ENCODE data around the gene PCBD1.

Gene PCBD1

GRCh38 chr10:70893227-70894006 is 5.1 kb upstream of the PCBD1 start:
- Histone ChIP-seq H4K20me1 (ENCODE audit: insufficient read depth, low read length) (no peaks in the 10 kb centered on the region), H3K27ac (ENCODE audit: low read length) (no peak overlapping the region), H3K4me2 (ENCODE audit: insufficient read depth, low read length) (no peak overlapping the region), H3K9ac (ENCODE audit: low read depth, low read length) (no peak overlapping the region), H3K36me3 (ENCODE audit: insufficient read depth, low read length) (no peaks in the 10 kb centered on the region), H2AFZ (ENCODE audit: low read depth, low read length) (no peak overlapping the region), H3K4me1 (ENCODE audit: insufficient read depth, low read length) (peaks cover 9% of the 10 kb centered on the region), H3K79me2 (ENCODE audit: insufficient read depth, low read length) (no peaks in the 10 kb centered on the region), H3K27me3 (ENCODE audit: insufficient read depth, low read length, poor library complexity) (no peaks in the 10 kb centered on the region), H3K4me3 (ENCODE audit: low read depth in 1 of 2, low read length in 2 of 2) (no peak overlapping the region), H3K9me3 (ENCODE audit: insufficient read depth, low read length, severe bottlenecking) (no peaks in the 10 kb centered on the region)
- DNase-seq (no peak), ATAC-seq (ENCODE audit: insufficient read depth, low read depth) (no peak)
- no peak for TF ChIP-seq EZH2 (IDR thresholded peaks at IDR 0.05; ENCODE audit: borderline replicate concordance, low read depth, low read length, severe bottlenecking)
- TF ChIP-seq, protein P1, sequence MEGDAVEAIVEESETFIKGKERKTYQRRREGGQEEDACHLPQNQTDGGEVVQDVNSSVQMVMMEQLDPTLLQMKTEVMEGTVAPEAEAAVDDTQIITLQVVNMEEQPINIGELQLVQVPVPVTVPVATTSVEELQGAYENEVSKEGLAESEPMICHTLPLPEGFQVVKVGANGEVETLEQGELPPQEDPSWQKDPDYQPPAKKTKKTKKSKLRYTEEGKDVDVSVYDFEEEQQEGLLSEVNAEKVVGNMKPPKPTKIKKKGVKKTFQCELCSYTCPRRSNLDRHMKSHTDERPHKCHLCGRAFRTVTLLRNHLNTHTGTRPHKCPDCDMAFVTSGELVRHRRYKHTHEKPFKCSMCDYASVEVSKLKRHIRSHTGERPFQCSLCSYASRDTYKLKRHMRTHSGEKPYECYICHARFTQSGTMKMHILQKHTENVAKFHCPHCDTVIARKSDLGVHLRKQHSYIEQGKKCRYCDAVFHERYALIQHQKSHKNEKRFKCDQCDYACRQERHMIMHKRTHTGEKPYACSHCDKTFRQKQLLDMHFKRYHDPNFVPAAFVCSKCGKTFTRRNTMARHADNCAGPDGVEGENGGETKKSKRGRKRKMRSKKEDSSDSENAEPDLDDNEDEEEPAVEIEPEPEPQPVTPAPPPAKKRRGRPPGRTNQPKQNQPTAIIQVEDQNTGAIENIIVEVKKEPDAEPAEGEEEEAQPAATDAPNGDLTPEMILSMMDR (IDR thresholded peaks at IDR 0.05; ENCODE audit: borderline replicate concordance, extremely low read depth, low read length, poor library complexity, severe bottlenecking) = no peak

DNA sequence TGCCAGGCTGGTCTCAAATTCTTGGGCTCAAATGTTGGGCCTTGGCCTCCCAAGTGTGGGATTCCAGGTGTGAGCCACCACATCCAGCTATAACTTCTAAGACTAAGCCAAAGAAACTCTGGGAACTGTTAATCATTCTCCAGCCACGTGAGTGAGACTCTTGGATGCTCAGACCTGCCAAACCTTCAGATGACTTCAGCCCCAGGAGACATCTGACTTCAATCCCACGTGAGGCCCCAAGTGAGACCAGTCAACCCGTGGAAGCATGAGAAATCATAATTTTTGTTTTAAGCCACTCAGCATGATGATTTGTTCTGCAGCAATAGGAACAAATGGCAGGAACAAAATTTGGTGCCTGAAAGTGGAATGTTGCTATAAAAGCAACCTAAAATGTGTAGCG is 4.3 kb upstream of the PCBD1 start:
- Histone ChIP-seq H3K27me3 (ENCODE audit: insufficient read depth, low read length, poor library complexity) (no peaks in the 10 kb centered on the region), H4K20me1 (ENCODE audit: insufficient read depth, low read length) (no peaks in the 10 kb centered on the region), H3K9me3 (ENCODE audit: insufficient read depth, low read length, severe bottlenecking) (no peaks in the 10 kb centered on the region), H3K4me2 (ENCODE audit: insufficient read depth, low read length) (no peak overlapping the region), H3K36me3 (ENCODE audit: insufficient read depth, low read length) (no peaks in the 10 kb centered on the region), H3K79me2 (ENCODE audit: insufficient read depth, low read length) (no peaks in the 10 kb centered on the region), H3K4me1 (ENCODE audit: insufficient read depth, low read length) (peaks cover 13% of the 10 kb centered on the region), H3K27ac (ENCODE audit: low read length) (no peak overlapping the region), H3K9ac (ENCODE audit: low read depth, low read length) (no peak overlapping the region), H3K4me3 (ENCODE audit: low read depth in 1 of 2, low read length in 2 of 2) (no peak overlapping the region), H2AFZ (ENCODE audit: low read depth, low read length) (no peak overlapping the region)
- ATAC-seq (ENCODE audit: insufficient read depth, low read depth) (no peak), DNase-seq (no peak)
- TF ChIP-seq, protein P1 (IDR thresholded peaks at IDR 0.05; ENCODE audit: borderline replicate concordance, extremely low read depth, low read length, poor library complexity, severe bottlenecking) = no peak
- TF ChIP-seq EZH2 (IDR thresholded peaks at IDR 0.05; ENCODE audit: borderline replicate concordance, low read depth, low read length, severe bottlenecking) = no peak

DNA sequence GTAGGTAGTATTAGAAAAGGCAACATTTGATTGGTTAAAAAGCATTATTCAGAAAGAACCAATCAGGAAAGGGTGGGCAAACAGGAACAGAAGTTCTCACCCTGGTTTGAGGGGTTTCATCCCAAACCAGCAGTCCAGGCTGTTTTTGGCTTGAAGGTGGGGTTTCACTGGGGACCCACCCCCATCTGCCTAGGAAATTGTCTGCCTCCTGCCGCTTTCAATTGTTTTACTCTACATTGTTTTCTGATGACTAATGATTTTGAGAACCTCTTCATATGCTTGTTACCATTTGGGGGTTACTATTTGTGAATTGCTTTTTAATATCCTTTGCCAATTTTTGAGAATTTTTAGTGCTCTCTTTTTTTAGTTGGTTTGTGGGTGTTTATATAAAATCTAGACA is 3.3 kb upstream of the PCBD1 start:
- no peak overlapping the region for H3K4me2 ChIP-seq (ENCODE audit: insufficient read depth, low read length)

More for the DNA sequence above, 3.3 kb upstream of the PCBD1 start:
- Histone ChIP-seq H4K20me1 (ENCODE audit: insufficient read depth, low read length) (no peaks in the 10 kb centered on the region), H3K9me3 (ENCODE audit: insufficient read depth, low read length, severe bottlenecking) (no peaks in the 10 kb centered on the region), H3K36me3 (ENCODE audit: insufficient read depth, low read length) (no peaks in the 10 kb centered on the region), H3K4me3 (ENCODE audit: low read depth in 1 of 2, low read length in 2 of 2) (no peak overlapping the region), H3K27ac (ENCODE audit: low read length) (no peak overlapping the region), H3K4me1 (ENCODE audit: insufficient read depth, low read length) (peaks cover 19% of the 10 kb centered on the region), H3K79me2 (ENCODE audit: insufficient read depth, low read length) (no peaks in the 10 kb centered on the region), H2AFZ (ENCODE audit: low read depth, low read length) (no peak overlapping the region), H3K27me3 (ENCODE audit: insufficient read depth, low read length, poor library complexity) (no peaks in the 10 kb centered on the region), H3K9ac (ENCODE audit: low read depth, low read length) (no peak overlapping the region)
- TF ChIP-seq, protein P1 (IDR thresholded peaks at IDR 0.05; ENCODE audit: borderline replicate concordance, extremely low read depth, low read length, poor library complexity, severe bottlenecking) = no peak
- no peak for TF ChIP-seq EZH2 (IDR thresholded peaks at IDR 0.05; ENCODE audit: borderline replicate concordance, low read depth, low read length, severe bottlenecking)
- no peak for ATAC-seq (ENCODE audit: insufficient read depth, low read depth)
- DNase-seq = no peak

All from DND-41 (cell line).